PC-3 (cell line): Measurements from ENCODE around the gene DNAH9. TPM values are rescaled to one million over a fixed set of nuclear protein-coding genes. Genes with fewer than 3 reads are reported as not detected.

Experiments used
- ATAC-seq: fragments of 200-7000 bp; cut with Tn5 transposase; 2 replicates; pipeline ENCODE4 v1.9.1; 2020; ENCODE audit warnings: mild to moderate bottlenecking, moderate library complexity
- BruUV-seq: library from RNA; stranded (reverse); fragments of 400-500 nt; replicated peaks from 2 replicates; lab custom pipeline; 2021; lab: Mats Ljungman, UMichigan
- CTCF ChIA-PET: fragments of 300-600 bp; sonication (Branson Sonifier 250); formaldehyde crosslinking; loops from one replicate; lab custom pipeline; 2022; ENCODE audit warnings: antibody characterized with exemption; lab: Charles Lee
- POLR2A ChIA-PET: fragments of 300-600 bp; sonication (Branson Sonifier 250); formaldehyde crosslinking; loops from one replicate; lab custom pipeline; 2022; ENCODE audit warnings: antibody characterized with exemption; ENCODE audit not compliant: unreplicated experiment; lab: Charles Lee
- DNase-seq: peaks from one replicate; pipeline ENCODE4 v3.0.0-alpha.2; 2015
- H2AFZ ChIP-seq: fragments of 300-600 bp; sonication (generic); 2 replicates; pipeline ENCODE4 v1.6.0; 2016; ENCODE audit warnings: antibody characterized with exemption, low read length
- H3F3A ChIP-seq: fragments of 300-600 bp; sonication (generic); one replicate; pipeline ENCODE4 v1.6.0; 2017; ENCODE audit warnings: antibody characterized with exemption, low read length, control low read depth, mild to moderate bottlenecking; ENCODE audit not compliant: unreplicated experiment
- H3K27ac ChIP-seq: fragments of 300-600 bp; sonication (generic); 2 replicates; pipeline ENCODE4 v1.5.1; 2016; ENCODE audit warnings: mild to moderate bottlenecking, low read length
- H3K27me3 ChIP-seq: fragments of 300-600 bp; sonication (generic); 2 replicates; pipeline ENCODE4 v1.6.1; 2016; ENCODE audit warnings: low read length, mixed read lengths
- H3K36me3 ChIP-seq: fragments of 300-600 bp; sonication (generic); 2 replicates; pipeline ENCODE4 v1.6.1; 2016; ENCODE audit warnings: low read depth, mixed run types, low read length, mixed read lengths
- H3K4me1 ChIP-seq: fragments of 300-600 bp; sonication (generic); 2 replicates; pipeline ENCODE4 v1.5.1; 2016; ENCODE audit warnings: low read length; ENCODE audit not compliant: insufficient read depth
- H3K4me2 ChIP-seq: fragments of 300-600 bp; sonication (generic); 2 replicates; pipeline ENCODE4 v1.6.0; 2016; ENCODE audit warnings: low read length
- H3K4me3 ChIP-seq: fragments of 300-600 bp; sonication (generic); 2 replicates; pipeline ENCODE4 v1.5.1; 2016; ENCODE audit warnings: mild to moderate bottlenecking, low read length, mixed read lengths
- H3K79me2 ChIP-seq: fragments of 300-600 bp; sonication (generic); 2 replicates; pipeline ENCODE4 v1.6.1; 2017; ENCODE audit warnings: low read length, mixed read lengths
- H3K9ac ChIP-seq: fragments of 300-600 bp; sonication (generic); 2 replicates; pipeline ENCODE4 v1.6.0; 2016; ENCODE audit warnings: mild to moderate bottlenecking, low read length
- H3K9me2 ChIP-seq: fragments of 300-600 bp; sonication (generic); replicated peaks from 2 replicates; pipeline ENCODE4 v1.6.1; 2016; ENCODE audit warnings: mixed run types, low read length, mixed read lengths
- H3K9me3 ChIP-seq: fragments of 300-600 bp; sonication (generic); 2 replicates; pipeline ENCODE4 v1.6.1; 2016; ENCODE audit warnings: low read length, mixed read lengths
- H4K20me1 ChIP-seq: fragments of 300-600 bp; sonication (generic); 2 replicates; pipeline ENCODE4 v1.6.1; 2016; ENCODE audit warnings: low read length, mixed read lengths
- EZH2 ChIP-seq: fragments of 300-600 bp; sonication (generic); IDR thresholded peaks from one replicate; pipeline ENCODE4 v1.6.1; 2017; ENCODE audit warnings: antibody characterized with exemption, mild to moderate bottlenecking, low read length; ENCODE audit not compliant: unreplicated experiment
- EZH2phosphoT487 ChIP-seq: fragments of 300-600 bp; sonication (generic); IDR thresholded peaks from 2 replicates; pipeline ENCODE4 v1.6.1; 2018; ENCODE audit warnings: mild to moderate bottlenecking, antibody characterized with exemption, low read length, borderline replicate concordance
- intact Hi-C: fragments of 100-400 bp; cut with micrococcal nuclease; formaldehyde crosslinking; loops from 2 replicates; pipeline ENCODE4 v1.9.0; 2023
- total RNA-seq: library from RNA; depleted of rRNA; stranded (reverse); fragments of >200 nt; gene quantifications from 2 replicates; pipeline ENCODE4 v1.2.3, GENCODE V29; 2014
- TF ChIP-seq, protein P1 (sequence below): fragments of 300-600 bp; sonication (generic); conservative IDR thresholded peaks from 2 replicates; pipeline ENCODE4 v1.5.1; 2017; ENCODE audit warnings: antibody characterized with exemption, low read depth, mild to moderate bottlenecking, low read length

DNAH9 gene
- total RNA-seq, 1 experiment from 2014 or later, result 0.11 TPM

- Histone ChIP-seq H2AFZ (no peak overlapping the region), H3K36me3 (no peaks in the 10 kb centered on the region), H3K27ac (no peak overlapping the region), H3K9ac (no peak overlapping the region), H3K4me3 (no peak overlapping the region), H3K4me2 (no peak overlapping the region), H3K9me3 (no peaks in the 10 kb centered on the region), H3K4me1 (no peaks in the 10 kb centered on the region), H4K20me1 (no peaks in the 10 kb centered on the region), H3K9me2 (no peaks in the 10 kb centered on the region), H3K79me2 (no peaks in the 10 kb centered on the region), H3F3A (no peaks in the 10 kb centered on the region), H3K27me3 (no peaks in the 10 kb centered on the region)
- intact Hi-C loops, result no loop called here
- TF ChIP-seq EZH2 (no peak), EZH2phosphoT487 (no peak)
- TF ChIP-seq, protein P1, sequence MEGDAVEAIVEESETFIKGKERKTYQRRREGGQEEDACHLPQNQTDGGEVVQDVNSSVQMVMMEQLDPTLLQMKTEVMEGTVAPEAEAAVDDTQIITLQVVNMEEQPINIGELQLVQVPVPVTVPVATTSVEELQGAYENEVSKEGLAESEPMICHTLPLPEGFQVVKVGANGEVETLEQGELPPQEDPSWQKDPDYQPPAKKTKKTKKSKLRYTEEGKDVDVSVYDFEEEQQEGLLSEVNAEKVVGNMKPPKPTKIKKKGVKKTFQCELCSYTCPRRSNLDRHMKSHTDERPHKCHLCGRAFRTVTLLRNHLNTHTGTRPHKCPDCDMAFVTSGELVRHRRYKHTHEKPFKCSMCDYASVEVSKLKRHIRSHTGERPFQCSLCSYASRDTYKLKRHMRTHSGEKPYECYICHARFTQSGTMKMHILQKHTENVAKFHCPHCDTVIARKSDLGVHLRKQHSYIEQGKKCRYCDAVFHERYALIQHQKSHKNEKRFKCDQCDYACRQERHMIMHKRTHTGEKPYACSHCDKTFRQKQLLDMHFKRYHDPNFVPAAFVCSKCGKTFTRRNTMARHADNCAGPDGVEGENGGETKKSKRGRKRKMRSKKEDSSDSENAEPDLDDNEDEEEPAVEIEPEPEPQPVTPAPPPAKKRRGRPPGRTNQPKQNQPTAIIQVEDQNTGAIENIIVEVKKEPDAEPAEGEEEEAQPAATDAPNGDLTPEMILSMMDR, result peak; percentile 70
- CTCF ChIA-PET, result no interaction called here
- ATAC-seq (no peak), DNase-seq (peak; percentile 71)
- POLR2A ChIA-PET, result no interaction called here
- BruUV-seq, result no TSS peak
Observed at GRCh38 chr17:11644265-11645212, 46.3 kb downstream of the DNAH9 start.

DNA sequence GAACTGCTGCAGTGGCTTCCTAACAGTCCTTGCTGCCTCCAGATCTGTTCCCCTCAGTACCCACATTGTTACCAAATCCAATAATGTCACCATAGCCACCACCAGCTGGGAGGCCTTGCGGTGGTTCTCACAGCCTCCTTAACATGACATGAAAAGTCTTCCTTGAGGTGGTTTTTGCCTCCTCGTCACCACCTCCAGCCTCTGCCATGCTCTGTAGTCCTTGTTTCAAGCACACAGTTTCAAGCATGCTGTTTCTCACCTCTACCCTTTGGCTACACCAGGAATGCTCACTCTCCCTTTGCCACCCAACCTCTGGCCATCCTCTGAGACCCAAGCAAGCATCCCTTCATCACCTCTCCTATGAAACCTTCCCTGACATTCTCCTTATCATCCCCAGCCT is 47.2 kb downstream of the DNAH9 start:
- Histone ChIP-seq H2AFZ (no peak overlapping the region), H3K4me1 (no peaks in the 10 kb centered on the region), H3K27me3 (no peaks in the 10 kb centered on the region), H3K36me3 (no peaks in the 10 kb centered on the region), H4K20me1 (no peaks in the 10 kb centered on the region), H3K79me2 (no peaks in the 10 kb centered on the region), H3K9ac (no peak overlapping the region), H3K9me2 (no peaks in the 10 kb centered on the region), H3K4me3 (no peak overlapping the region), H3K9me3 (no peaks in the 10 kb centered on the region), H3K27ac (no peak overlapping the region), H3F3A (no peaks in the 10 kb centered on the region), H3K4me2 (no peak overlapping the region)
- no peak for ATAC-seq
- CTCF ChIA-PET, result no interaction called here
- POLR2A ChIA-PET, result no interaction called here
- DNase-seq, result no peak
- TF ChIP-seq, protein P1, result no peak
- TF ChIP-seq EZH2phosphoT487, result no peak
- no peak for TF ChIP-seq EZH2
- no TSS peak for BruUV-seq
- intact Hi-C loops, result no loop called here

DNA sequence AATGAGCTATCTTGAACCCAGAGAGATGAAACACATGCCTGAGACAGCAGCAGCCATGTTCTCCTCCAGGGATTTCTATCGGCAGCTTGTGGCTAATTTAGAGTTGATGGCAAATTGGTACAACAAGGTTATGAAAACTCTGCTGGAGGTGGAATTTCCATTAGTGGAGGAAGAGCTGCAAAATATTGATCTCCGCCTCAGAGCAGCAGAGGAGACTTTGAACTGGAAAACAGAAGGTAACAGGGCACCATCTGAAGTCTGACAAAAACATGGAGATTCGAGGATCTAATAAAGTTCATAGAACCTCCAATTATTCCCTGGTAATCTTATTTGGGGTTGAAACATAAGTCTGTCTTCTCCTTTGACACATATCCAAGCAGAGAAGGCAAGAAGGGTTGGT is 52.8 kb downstream of the DNAH9 start:
- no peaks in the 10 kb centered on the region for H3K9me3 ChIP-seq
- no peaks in the 10 kb centered on the region for H3K79me2 ChIP-seq
- H4K20me1 ChIP-seq, result no peaks in the 10 kb centered on the region
- POLR2A ChIA-PET, result no interaction called here
- no peaks in the 10 kb centered on the region for H3K27me3 ChIP-seq
- no peaks in the 10 kb centered on the region for H3K4me1 ChIP-seq
- CTCF ChIA-PET, result no interaction called here
- H3K9me2 ChIP-seq, result no peaks in the 10 kb centered on the region
- H3K27ac ChIP-seq, result no peak overlapping the region
- H3K4me2 ChIP-seq, result no peak overlapping the region
- H3F3A ChIP-seq, result no peaks in the 10 kb centered on the region
- TF ChIP-seq EZH2 (no peak), EZH2phosphoT487 (no peak)
- TF ChIP-seq, protein P1, result no peak
- BruUV-seq, result no TSS peak
- H3K9ac ChIP-seq, result no peak overlapping the region
- H3K4me3 ChIP-seq, result no peak overlapping the region
- intact Hi-C loops, result no loop called here
- no peak overlapping the region for H2AFZ ChIP-seq
- no peak for DNase-seq
- ATAC-seq, result no peak
- no peaks in the 10 kb centered on the region for H3K36me3 ChIP-seq
